A673 (cell line): ENCODE results near the gene GPR132. TPM values are rescaled to one million over a fixed set of nuclear protein-coding genes. Genes with fewer than 3 reads are reported as not detected.

Source experiments
- BruUV-seq: library from RNA; stranded (reverse); fragments of 400-500 nt; replicated peaks from 2 replicates; lab custom pipeline; 2021; lab: Mats Ljungman, UMichigan
- CTCF ChIA-PET: fragments of 300-600 bp; sonication (Branson Sonifier 250); formaldehyde crosslinking; loops from one replicate; lab custom pipeline; 2022; ENCODE audit warnings: antibody characterized with exemption; lab: Charles Lee
- POLR2A ChIA-PET: fragments of 300-600 bp; sonication (Branson Sonifier 250); formaldehyde crosslinking; loops from one replicate; lab custom pipeline; 2022; ENCODE audit warnings: antibody characterized with exemption; ENCODE audit not compliant: low non-redundant PET; lab: Charles Lee
- DNase-seq: peaks from one replicate; pipeline ENCODE4 v3.0.0-alpha.2; 2015; ENCODE audit warnings: low spot score
- H3K27ac ChIP-seq: fragments of 200-600 bp; sonication (generic); 2 replicates; pipeline ENCODE4 v1.5.1; 2016; ENCODE audit warnings: mixed run types, low read depth, mild to moderate bottlenecking, mixed read lengths, antibody characterized with exemption, low read length; ENCODE audit not compliant: poor library complexity, severe bottlenecking
- H3K27me3 ChIP-seq: fragments of 200-600 bp; sonication (generic); replicated peaks from 2 replicates; pipeline ENCODE4 v1.6.1; 2017; ENCODE audit warnings: mixed run types, low read depth, mild to moderate bottlenecking, mixed read lengths, antibody characterized with exemption, low read length; ENCODE audit not compliant: insufficient read depth, poor library complexity
- H3K36me3 ChIP-seq: fragments of 200-600 bp; sonication (generic); 2 replicates; pipeline ENCODE4 v1.6.1; 2016; ENCODE audit warnings: mixed run types, mild to moderate bottlenecking, mixed read lengths, antibody characterized with exemption, low read length; ENCODE audit not compliant: insufficient read depth, poor library complexity, severe bottlenecking
- H3K4me1 ChIP-seq: fragments of 200-600 bp; sonication (generic); 2 replicates; pipeline ENCODE4 v1.6.1; 2017; ENCODE audit warnings: mixed run types, mild to moderate bottlenecking, mixed read lengths, antibody characterized with exemption, low read length; ENCODE audit not compliant: insufficient read depth, poor library complexity, severe bottlenecking
- H3K4me3 ChIP-seq: fragments of 200-600 bp; sonication (generic); 2 replicates; pipeline ENCODE4 v1.5.1; 2016; ENCODE audit warnings: low read depth, mixed run types, mild to moderate bottlenecking, mixed read lengths, low read length; ENCODE audit not compliant: poor library complexity, severe bottlenecking
- H3K9me3 ChIP-seq: fragments of 200-600 bp; sonication (generic); 2 replicates; pipeline ENCODE4 v1.6.1; 2016; ENCODE audit warnings: mixed run types, low read depth, mild to moderate bottlenecking, mixed read lengths, antibody characterized with exemption, low read length; ENCODE audit not compliant: poor library complexity, severe bottlenecking
- EZH2 ChIP-seq: fragments of 200-600 bp; sonication (generic); IDR thresholded peaks from 2 replicates; pipeline ENCODE4 v1.6.1; 2017; ENCODE audit warnings: borderline replicate concordance, low read depth, mild to moderate bottlenecking, mixed read lengths, antibody characterized with exemption, low read length; ENCODE audit not compliant: poor library complexity, severe bottlenecking
- intact Hi-C: fragments of 100-400 bp; cut with micrococcal nuclease; formaldehyde crosslinking; loops from one replicate; pipeline ENCODE4 v1.10.0; 2022; ENCODE audit not compliant: unreplicated experiment
- total RNA-seq: library from RNA; stranded (reverse); gene quantifications from 2 replicates; pipeline ENCODE4 v1.2.3, GENCODE V29; 2021
- TF ChIP-seq, protein P1 (sequence below): fragments of 300-800, 200-600 bp; sonication (generic); conservative IDR thresholded peaks from 2 replicates; pipeline ENCODE4 v1.5.1; 2017; ENCODE audit warnings: low read depth, mild to moderate bottlenecking, antibody characterized with exemption, low read length, moderate library complexity, mixed read lengths

Gene GPR132
- total RNA-seq, 1 experiment from 2014 or later = not detected

DNA sequence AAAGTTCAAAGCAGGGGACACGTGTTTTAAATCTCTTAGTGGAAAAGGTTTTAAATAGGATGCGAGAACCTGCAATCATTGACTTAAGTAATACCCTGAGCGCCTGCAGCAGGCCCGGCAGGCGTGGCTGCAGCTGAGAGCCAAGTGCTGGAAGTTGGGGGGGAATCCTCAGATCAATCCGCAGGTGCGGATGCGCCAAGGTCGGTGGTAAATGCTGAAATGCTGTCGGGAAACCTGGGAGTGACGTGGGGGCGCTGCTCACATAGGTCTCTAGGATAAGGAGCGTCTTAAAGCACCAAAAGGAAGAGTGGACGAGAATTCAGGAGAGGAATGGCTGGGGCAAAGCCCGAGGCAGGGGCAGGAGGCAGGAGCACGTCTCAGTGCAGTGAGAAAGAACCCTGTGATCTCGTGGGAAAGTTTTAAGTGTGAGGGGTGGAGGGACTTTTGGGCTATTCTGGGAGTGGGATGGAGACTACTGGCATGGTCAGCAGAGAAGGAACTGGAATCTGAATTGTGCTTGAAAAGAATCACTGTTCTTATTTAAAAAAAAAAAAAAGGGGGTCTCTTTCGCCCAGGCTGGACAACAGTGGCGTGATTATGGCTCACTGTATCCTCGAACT is 43.5 kb downstream of the GPR132 start:
- H3K36me3 ChIP-seq = peaks cover 10% of the 10 kb centered on the region
- H3K4me1 ChIP-seq = peaks cover 33% of the 10 kb centered on the region
- intact Hi-C loops = no loop called here
- no peaks in the 10 kb centered on the region for H3K9me3 ChIP-seq
- ChIA-PET CTCF (interaction anchor here (0.8 kb wide), 1 partner anchor 510 kb away, joined by 3 read pairs; no protein-coding TSS in a partner anchor), POLR2A (no interaction called here)
- H3K27me3 ChIP-seq = no peaks in the 10 kb centered on the region
- TF ChIP-seq, protein P1, sequence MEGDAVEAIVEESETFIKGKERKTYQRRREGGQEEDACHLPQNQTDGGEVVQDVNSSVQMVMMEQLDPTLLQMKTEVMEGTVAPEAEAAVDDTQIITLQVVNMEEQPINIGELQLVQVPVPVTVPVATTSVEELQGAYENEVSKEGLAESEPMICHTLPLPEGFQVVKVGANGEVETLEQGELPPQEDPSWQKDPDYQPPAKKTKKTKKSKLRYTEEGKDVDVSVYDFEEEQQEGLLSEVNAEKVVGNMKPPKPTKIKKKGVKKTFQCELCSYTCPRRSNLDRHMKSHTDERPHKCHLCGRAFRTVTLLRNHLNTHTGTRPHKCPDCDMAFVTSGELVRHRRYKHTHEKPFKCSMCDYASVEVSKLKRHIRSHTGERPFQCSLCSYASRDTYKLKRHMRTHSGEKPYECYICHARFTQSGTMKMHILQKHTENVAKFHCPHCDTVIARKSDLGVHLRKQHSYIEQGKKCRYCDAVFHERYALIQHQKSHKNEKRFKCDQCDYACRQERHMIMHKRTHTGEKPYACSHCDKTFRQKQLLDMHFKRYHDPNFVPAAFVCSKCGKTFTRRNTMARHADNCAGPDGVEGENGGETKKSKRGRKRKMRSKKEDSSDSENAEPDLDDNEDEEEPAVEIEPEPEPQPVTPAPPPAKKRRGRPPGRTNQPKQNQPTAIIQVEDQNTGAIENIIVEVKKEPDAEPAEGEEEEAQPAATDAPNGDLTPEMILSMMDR = peak; percentile 28; the same call in 1 of the 2 replicates
- TF ChIP-seq EZH2 = no peak
- DNase-seq = peak; percentile 62
- BruUV-seq = TSS peak; percentile 89
- H3K4me3 ChIP-seq = peak overlapping the region; percentile 99
- H3K27ac ChIP-seq = peak overlapping the region; percentile 84

DNA sequence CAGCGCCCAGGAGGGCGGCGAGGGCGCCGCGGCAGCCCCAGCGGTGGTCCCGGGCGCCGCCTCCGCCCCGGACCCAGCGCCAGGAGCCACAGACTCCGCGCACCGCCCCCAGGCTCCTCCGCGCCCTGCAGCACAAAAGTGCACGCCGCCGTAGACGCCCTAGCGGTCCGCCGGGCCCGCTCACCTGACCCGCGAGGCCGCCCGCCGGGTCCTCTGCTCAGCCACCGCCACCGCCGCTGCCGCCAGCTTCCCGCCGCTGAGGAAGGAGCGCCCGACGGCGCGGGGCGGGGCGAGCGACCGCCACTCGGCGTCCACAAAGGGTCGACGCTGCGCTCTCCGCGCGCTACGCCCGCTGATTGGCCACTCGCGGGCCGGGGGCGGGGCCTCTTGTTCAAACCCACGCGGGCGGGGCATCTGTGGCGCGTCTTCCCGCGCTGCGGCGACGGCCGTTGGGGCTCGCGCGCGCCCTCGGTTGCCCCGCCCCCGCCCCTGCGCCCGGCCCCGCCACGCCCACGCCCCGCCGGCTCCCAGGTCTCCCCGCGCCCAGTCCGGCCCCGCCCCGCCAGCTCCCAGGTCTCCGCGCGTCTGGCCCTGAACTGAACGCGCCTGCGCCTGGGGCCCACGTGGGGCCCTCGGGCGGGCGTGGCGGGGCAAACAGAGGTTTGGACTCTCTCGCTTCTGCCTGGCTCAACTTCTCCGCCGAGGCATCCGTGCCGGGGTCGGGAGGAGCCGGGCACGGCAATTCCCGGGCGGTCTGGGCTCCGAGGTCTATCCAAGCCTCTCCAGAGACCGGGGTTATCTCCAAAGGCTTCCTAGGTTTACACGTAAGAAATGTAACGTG is 44.2 kb downstream of the GPR132 start, which contains the start of gene CDCA4:
TSS of gene CDCA4 (minus strand) at position 269 of the 841 bp plus-strand sequence. CDS start 9,154 bp downstream, outside the sequence.
- Histone ChIP-seq H3K4me1 (peaks cover 39% of the 10 kb centered on the region), H3K9me3 (no peaks in the 10 kb centered on the region), H3K36me3 (peaks cover 18% of the 10 kb centered on the region), H3K4me3 (peak within 1 kb of the TSS; percentile 99), H3K27ac (peak within 1 kb of the TSS; percentile 99), H3K27me3 (no peaks in the 10 kb centered on the region)
- ChIA-PET CTCF (interaction anchor here (0.8 to 2.0 kb wide), 2 partner anchors 25 to 510 kb away, joined by 3 to 14 read pairs; no protein-coding TSS in a partner anchor), POLR2A (no interaction called here)
- intact Hi-C loops = no loop called here
- TF ChIP-seq, protein P1 = no peak
- no peak for TF ChIP-seq EZH2
- BruUV-seq = no TSS peak
- peak; percentile 97 for DNase-seq

DNA sequence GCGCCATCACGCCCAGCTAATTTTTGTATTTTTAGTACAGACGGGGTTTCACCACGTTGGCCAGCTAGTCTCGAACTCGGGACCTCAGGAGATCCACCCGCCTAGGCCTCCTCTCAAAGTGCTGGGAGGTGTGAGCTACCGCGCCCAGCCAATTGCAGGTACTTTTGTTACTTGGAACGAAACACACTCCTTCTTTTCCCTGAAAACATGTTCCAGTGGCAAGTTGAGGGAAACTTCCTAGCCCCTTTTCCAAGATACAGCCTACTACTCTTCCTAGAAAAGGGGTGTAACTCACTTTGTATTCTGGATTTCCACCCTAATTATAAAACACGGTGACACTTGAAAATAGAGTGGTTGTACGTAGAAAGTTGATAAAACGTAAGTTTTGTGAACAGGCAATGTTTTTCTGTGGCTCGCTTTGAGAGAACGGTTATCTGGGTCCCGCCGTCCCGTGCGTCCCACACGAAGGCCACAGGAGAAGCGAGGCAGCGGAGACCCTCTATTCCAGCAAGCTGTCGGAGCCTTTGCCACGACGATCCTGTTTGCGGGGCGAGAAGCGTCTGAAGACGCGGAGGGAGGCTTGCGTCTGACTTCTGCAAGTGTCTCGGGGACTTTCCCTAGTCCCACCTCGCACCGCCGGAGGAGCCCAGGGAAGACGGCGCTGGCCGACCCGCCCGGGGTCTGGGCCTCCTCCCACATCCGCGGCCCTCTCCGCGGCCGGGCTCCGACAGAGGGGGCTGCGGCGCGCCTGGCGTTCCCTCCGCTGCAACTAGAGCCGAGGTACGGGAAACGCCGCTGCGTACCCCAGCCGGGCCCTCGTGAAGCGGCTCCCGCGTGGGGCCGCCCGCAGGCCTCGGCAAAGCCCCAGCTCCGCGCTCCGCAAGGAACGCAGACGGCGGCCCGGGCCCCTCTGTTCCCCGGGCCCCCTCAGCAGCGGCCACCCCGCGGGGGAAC is 45.1 kb downstream of the GPR132 start:
- CTCF ChIA-PET = interaction anchor here (2.0 kb wide), 1 partner anchor 25 kb away, joined by 14 read pairs; no protein-coding TSS in a partner anchor
- DNase-seq = peak; percentile 39
- no peaks in the 10 kb centered on the region for H3K27me3 ChIP-seq
- peaks cover 20% of the 10 kb centered on the region for H3K36me3 ChIP-seq
- intact Hi-C loops = no loop called here
- H3K27ac ChIP-seq = peak overlapping the region; percentile 99
- POLR2A ChIA-PET = interaction anchor here (0.5 kb wide), 1 partner anchor 105 kb away, joined by 9 read pairs; no protein-coding TSS in a partner anchor
- H3K4me3 ChIP-seq = peak overlapping the region; percentile 99
- TF ChIP-seq, protein P1 = no peak
- no peak for TF ChIP-seq EZH2
- peaks cover 45% of the 10 kb centered on the region for H3K4me1 ChIP-seq
- BruUV-seq = no TSS peak
- no peaks in the 10 kb centered on the region for H3K9me3 ChIP-seq
